Kidney glomerular epithelial cell (primary cell): ENCODE measurements around the gene PTPN9.
"Not testable (repeated sequence)": the region's sequence is repeated elsewhere in the genome, so short reads cannot be mapped to it uniquely, and the experiment has no call there.

Source experiments
- DNase-seq: peaks from one replicate; lab custom pipeline; 2025; lab: John Stamatoyannopoulos, UW

Gene PTPN9

DNA sequence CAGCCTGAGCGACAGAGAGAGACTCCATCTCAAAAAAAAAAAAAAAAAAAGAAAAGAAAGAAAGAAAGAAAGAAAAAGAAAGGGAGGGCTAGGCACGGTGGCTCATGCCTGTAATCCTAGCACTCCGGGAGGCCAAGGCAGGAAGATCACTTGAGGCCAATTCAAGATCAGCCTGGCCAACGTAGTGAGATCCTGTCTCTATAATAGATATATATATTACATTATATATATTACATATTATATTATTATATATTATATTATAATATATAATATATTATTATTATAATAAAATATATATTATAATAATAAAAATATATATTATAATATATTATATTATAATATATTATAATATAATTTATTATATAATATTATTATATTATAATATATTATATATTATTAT lies 48.9 kb downstream of the PTPN9 start:
- no peak for DNase-seq

GRCh38 chr15:75525756-75526155 lies 53.4 kb downstream of the PTPN9 start:
- not testable (repeated sequence) for DNase-seq

DNA sequence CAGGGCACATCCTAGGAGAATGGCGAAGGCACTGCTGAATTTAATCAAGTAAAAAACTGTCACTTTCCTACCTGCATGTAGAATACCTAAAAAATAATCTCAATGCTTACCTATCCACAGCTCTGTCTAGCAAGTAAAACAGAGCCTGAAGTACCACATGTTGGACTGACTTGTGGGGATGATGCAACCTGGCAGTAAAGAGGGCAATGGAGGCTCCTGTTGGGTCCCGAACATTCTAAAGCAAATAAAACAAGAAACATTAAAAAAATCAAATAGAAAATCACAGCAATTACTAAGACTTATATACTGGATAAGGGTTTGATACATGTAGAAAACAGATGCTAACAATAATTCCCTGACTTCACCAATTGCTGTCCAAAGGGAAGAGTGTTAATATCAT lies 56.1 kb downstream of the PTPN9 start:
- DNase-seq = no peak

- no peak for DNase-seq
Observed at GRCh38 chr15:75517233-75517632, 61.9 kb downstream of the PTPN9 start.

DNA sequence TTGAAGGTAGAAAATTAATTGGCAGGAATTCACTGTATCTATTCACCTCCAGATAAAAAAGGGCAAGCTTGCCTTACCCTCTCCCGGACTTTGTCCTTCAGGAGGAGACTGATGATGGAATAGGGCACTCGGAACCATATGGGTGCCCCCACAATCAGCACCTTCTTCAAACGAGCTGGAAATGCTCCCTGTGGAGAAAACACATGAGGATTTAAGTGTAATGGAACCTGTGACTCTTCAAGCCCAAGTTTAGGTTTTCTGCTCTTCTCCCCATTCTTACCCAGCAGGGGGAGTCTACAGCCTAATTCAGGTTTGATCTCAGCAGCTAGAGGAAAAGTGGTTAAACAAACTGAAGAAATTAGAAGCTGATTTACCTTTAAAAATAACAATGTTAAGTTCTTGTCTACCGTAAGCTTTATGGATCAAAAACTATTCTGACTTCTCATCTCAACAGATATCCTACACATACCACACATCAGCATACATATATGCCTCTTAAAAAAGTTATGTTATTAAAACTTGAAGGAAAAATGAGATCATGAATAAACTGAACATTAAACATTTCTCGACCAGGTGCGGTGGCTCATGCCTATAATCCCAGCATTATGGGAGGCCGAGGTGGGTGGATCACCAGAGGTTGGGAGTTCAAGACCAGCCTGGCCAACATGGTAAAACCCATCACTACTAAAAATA lies 70.1 kb downstream of the PTPN9 start:
- peak; percentile 40 for DNase-seq

- DNase-seq = no peak
Observed at GRCh38 chr15:75502360-75502759, 76.8 kb downstream of the PTPN9 start.

GRCh38 chr15:75493732-75494131 lies 85.4 kb downstream of the PTPN9 start:
- no peak for DNase-seq

GRCh38 chr15:75483961-75484360 lies 95.2 kb downstream of the PTPN9 start:
- DNase-seq = no peak

GRCh38 chr15:75483556-75483955 lies 95.6 kb downstream of the PTPN9 start:
- DNase-seq = not testable (repeated sequence)

DNA sequence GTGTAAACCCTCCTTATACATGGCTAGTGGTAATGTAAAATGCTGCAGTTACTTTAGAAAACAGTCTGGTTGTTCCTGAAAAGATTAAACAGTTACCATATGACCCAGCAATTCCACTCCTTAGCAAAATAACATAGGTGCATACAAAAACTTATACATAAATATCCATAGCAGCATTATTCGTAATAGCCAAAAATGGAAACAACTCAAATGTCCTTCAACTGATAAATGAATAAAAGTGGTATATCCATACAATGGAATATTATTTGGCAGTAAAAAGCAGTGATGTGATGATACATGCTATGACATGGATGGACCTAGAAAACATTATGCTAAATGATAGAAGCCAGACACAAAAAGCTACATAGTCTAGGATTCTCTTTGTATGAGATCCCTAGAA lies 96.0 kb downstream of the PTPN9 start:
- no peak for DNase-seq

DNA sequence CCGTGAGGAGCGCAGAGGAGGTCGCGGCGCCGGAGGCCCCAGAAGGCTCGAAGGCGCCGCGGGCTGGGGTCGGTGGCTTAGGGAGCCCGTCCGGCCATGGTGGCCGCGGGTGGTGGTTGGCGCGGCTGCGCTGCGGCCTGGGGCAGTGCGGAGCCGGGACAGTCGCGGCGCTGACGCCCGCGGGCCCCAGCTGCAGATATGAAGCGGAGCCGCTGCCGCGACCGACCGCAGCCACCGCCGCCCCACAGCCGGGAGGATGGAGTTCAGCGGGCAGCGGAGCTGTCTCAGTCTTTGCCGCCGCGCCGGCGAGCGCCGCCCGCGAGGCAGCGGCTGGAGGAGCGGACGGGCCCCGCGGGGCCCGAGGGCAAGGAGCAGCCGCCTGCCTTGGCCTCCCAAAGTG lies 98.7 kb downstream of the PTPN9 start:
- not testable (repeated sequence) for DNase-seq

GRCh38 chr15:75479670-75480069 lies 99.4 kb downstream of the PTPN9 start:
- no peak for DNase-seq

DNA sequence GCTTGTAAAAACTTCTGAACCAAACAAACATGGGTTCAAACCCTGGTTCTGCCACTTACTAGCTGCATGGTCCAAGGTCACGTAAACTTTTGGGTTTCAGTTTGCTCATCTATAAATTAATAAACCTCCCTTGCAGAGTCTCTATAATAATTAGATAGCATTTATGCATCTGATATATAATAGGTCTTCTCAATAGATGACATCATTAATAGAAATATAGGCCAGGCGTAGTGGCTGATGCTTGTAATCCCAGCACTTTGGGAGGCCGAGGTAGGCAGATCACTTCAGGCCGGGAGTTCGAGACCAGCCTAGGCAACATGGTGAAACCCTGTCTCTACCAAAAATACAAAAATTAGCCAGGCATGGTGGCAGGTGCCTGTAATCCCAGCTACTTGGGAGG lies 102.0 kb downstream of the PTPN9 start:
- DNase-seq = not testable (repeated sequence)

GRCh38 chr15:75468913-75469598 lies 110.1 kb downstream of the PTPN9 start:
- DNase-seq = no peak

DNA sequence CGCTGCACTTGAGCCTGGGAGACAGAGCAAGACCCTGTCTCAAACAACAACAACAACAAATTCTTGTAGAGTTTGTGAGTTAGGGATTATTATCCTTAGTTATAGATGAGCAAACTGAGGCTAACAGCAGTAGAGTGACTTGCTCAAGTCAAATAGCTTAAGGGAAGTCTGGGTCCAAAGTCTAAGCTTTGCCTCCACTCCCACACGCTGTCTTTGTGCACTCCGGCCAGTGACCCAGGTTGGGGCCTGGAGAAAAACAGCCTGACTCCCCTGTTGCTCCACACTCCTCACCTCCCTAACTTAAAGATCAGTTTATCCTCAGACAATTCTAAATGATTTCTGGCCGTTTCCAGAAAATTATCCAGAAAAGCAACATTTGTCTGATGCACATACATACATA lies 118.5 kb downstream of the PTPN9 start:
- no peak for DNase-seq

DNA sequence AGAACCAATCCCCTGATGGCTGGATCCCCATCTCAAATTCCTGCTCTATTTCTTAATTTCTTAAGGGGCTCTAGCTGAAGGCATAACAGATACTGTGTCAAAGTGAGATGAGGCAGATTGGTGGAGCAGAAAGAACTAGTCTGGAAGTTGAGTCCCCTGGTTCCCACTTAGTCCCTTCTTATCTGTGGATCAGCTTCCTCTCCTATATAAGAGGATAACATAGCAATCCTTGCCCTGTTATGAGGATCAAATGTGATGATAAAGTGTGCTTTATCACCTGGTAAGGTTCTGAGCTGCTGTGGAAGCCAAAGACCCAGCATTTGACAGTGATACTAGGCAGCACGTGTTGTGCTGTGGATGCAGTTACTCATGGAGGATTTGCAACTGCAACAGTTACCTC lies 119.5 kb downstream of the PTPN9 start:
- no peak for DNase-seq

DNA sequence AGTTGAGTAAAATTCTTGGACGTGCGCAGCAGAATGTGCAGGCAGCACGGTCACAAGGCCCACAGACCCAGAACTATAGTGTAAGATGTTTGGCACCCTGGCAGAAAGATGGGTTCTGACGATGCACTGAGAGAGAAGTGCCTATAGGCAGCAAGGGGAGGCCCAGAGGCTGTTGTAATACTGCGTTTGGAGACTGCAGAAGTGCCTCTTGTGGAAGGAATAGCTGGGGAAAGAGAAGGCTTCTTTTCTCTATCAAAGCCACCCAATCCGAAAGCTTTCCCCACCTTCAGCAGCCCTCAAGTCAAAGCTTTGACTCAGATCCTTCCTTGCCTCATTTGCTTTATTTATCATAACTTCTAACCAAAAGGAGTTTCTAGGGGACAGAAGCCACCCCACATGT lies 122.4 kb downstream of the PTPN9 start:
- DNase-seq = no peak

DNA sequence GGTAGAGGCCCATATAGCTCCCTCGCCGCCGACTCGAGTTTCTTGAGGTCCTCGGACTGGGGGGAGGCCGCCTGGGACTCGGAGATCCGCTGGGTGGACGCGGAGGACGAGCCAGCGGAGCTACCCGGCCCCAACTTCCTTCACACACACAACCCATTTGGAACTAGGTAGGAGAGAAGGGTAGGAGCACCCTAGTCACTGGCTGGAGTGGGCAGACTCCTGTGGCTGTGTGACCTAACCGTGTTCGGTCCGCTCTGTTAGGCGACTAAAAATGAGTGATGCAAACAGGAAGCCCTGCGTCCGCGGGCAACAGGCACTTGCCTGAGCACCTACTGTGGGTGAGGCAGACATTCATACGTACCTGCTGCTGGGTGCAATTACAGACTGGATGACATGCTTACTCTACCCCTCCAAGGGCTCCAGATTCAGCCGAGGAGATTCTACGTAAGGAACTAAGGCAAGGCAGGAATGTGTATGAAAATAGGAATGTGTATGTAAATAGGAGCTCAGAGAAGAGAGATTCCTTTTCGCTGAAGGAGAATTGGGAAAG lies 123.1 kb downstream of the PTPN9 start:
- DNase-seq = peak; percentile 69

- peak; percentile 68 for DNase-seq
Observed at GRCh38 chr15:75455424-75455981, 123.6 kb downstream of the PTPN9 start.

DNA sequence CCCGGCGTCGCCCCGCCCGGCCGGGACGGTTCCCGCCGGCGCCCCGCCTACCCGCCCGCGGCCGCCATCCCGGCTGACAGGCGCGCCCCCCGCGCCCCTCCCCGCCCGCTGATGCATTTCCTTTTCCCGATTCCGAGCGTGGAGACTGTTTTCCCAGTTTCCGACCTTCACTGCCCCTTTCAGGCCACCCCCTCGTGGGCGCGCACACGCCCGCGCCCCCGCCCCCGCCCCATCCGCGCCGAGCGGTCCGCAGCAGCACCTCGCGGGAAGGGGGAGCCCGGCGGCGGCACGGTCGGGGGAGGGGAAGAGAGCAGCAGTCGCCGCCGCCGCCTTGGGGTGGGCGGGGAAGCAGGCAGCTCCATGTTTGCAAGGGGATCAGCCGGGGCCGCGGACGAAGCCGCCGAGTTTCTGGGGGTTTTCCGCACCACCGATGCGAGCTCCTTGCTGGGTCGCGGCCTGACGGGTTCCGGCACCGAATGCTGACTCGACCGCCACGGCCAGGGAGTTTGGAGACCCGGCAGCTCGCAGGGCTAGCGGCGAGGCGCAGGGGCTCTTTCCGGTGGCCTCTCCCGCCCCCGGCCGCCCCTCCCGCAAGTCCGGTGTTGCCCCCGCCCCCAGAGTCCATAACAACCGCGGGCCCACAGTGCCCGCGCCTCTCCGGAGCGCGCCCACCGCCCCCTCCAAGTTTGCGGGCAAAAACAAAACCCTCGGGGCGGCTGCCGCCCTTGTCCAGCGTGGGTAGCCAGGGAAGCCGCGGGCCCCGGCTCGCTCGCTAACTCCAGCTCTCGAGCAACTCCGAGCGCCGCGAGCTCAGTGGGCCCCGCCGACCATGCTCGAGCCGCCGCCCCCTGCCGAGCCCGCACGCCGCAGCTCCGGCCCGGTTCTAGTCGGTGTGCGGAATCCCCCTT lies 124.4 kb downstream of the PTPN9 start:
- DNase-seq = no peak

DNA sequence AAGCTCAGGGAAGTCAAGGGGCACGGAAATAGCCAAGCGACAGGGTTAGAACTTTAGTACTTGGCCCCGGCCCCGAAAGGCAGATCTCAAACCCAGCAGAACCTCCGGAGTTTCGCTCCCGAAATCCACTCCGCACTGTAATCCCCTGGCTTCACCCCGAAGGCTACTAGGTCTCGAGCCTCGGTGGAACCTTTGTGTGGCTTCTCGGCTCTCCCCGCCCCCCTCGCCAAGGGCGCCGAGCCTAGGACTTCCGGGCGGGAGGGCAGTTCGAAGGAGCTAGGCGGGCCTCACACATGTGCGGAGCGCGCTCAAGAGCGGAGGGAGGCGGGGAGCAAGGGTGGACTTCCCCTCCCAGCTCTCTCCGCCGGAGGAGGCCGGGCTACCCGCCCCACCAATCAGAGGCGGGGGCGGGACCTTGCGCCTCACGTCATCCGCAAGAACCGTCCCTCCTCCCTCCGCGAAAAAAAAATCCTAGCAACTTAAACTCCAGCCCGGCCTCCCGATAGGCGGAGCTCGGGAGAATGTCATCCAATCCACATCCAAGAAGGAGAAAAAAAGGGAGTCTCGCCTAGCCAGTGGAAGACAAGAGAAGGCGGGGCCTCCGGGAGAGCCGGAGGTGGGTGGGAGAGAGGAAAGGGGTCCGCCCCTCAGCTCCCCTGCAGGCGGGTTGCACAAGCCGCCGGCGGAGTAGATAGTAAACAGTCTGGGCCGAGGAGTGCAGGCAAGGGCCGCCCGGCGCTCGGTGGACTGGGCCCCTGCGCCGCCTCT lies 125.2 kb downstream of the PTPN9 start:
- DNase-seq = peak; percentile 100
